B cell (primary cell): Measurements from ENCODE around the gene C12orf57. TPM values are rescaled to one million over a fixed set of nuclear protein-coding genes. Genes with fewer than 3 reads are reported as not detected.

Experiments
- ATAC-seq: fragments of 200-7000 bp; cut with Tn5 transposase; one replicate; pipeline ENCODE4 v1.10.0; 2021; ENCODE audit warnings: low read depth, mild to moderate bottlenecking, moderate number of reproducible peaks, moderate library complexity
- CTCF ChIA-PET: fragments of 350-600 bp; sonication (Branson Sonifier 250); formaldehyde crosslinking; loops from one replicate; lab custom pipeline; 2021; ENCODE audit warnings: antibody characterized with exemption, inconsistent platforms; lab: Charles Lee
- POLR2A ChIA-PET: fragments of 350-600 bp; sonication (Branson Sonifier 250); formaldehyde crosslinking; loops from one replicate; lab custom pipeline; 2021; ENCODE audit warnings: antibody characterized with exemption; lab: Charles Lee
- DNase-seq: peaks from one replicate; pipeline ENCODE4 v3.0.0; 2013
- H2AFZ ChIP-seq: 2 replicates; pipeline ENCODE4 v1.6.1; 2012; ENCODE audit warnings: mild to moderate bottlenecking, low read depth, low read length; ENCODE audit not compliant: insufficient read depth, poor library complexity, severe bottlenecking
- H3K27ac ChIP-seq, 2 donors: 1 replicate in 1 of 2; 2 replicates in 1 of 2; pipeline ENCODE4 v1.5.1; 2012 to 2013; ENCODE audit warnings: low read length in 2 of 2, mild to moderate bottlenecking in 2 of 2, moderate library complexity in 1 of 2
- H3K27me3 ChIP-seq, 4 experiments: fragments of 200-600 bp in 1 of 4; sonication (generic) in 1 of 4; replicated peaks in 1 of 4; 1 replicate in 2 of 4; 2 replicates in 2 of 4; pipeline versions ENCODE4 v1.6.1 to v1.7.0; 2013 to 2016; ENCODE audit warnings: low read length in 3 of 4, mild to moderate bottlenecking in 2 of 4, mixed read lengths in 1 of 4, moderate library complexity in 1 of 4; ENCODE audit not compliant: insufficient read depth in 4 of 4, control insufficient read depth in 3 of 4; ENCODE audit errors: control extremely low read depth in 1 of 4
- H3K36me3 ChIP-seq, 2 experiments: replicated peaks in 1 of 2; 1 replicate in 1 of 2; 2 replicates in 1 of 2; pipeline versions ENCODE4 v1.6.1 to v1.7.1; 2013; ENCODE audit warnings: low read length in 1 of 2; ENCODE audit not compliant: insufficient read depth in 2 of 2, control insufficient read depth in 1 of 2; ENCODE audit errors: control extremely low read depth in 1 of 2, extremely low read depth in 1 of 2
- H3K4me1 ChIP-seq, 2 donors: fragments of 200-600 bp in 1 of 2; sonication (generic) in 1 of 2; 1 replicate in 1 of 2; 2 replicates in 1 of 2; pipeline versions ENCODE4 v1.5.1 to v1.6.1; 2013 to 2017; ENCODE audit warnings: low read length in 2 of 2; ENCODE audit not compliant: control insufficient read depth in 2 of 2, insufficient read depth in 2 of 2
- H3K4me2 ChIP-seq: replicated peaks from 2 replicates; pipeline ENCODE3; 2012; ENCODE audit warnings: mild to moderate bottlenecking, low read depth, low read length; ENCODE audit not compliant: poor library complexity, severe bottlenecking
- H3K4me3 ChIP-seq, 5 experiments: fragments of 200-600 bp in 1 of 5; sonication (generic) in 1 of 5; 1 replicate in 3 of 5; 2 replicates in 2 of 5; pipeline versions ENCODE4 v1.5.1 to v1.7.0; 2011 to 2016; ENCODE audit warnings: low read length in 4 of 5, mild to moderate bottlenecking in 4 of 5, low read depth in 2 of 5, control low read depth in 1 of 5, moderate library complexity in 1 of 5; ENCODE audit not compliant: insufficient read depth in 1 of 5; ENCODE audit errors: control extremely low read depth in 1 of 5, extremely low read depth in 1 of 5
- H3K79me2 ChIP-seq: fragments of 200-600 bp; sonication (generic); one replicate; pipeline ENCODE4 v1.6.0; 2016; ENCODE audit warnings: low read length; ENCODE audit not compliant: control insufficient read depth, insufficient read depth
- H3K9ac ChIP-seq: fragments of 200-600 bp; sonication (generic); 2 replicates; pipeline ENCODE4 v1.6.1; 2017; ENCODE audit warnings: mild to moderate bottlenecking, low read length, moderate library complexity
- H3K9me3 ChIP-seq, 3 donors: one replicate each; pipeline versions ENCODE4 v1.6.1 to v1.7.1; 2013; ENCODE audit warnings: low read length in 2 of 3; ENCODE audit not compliant: control insufficient read depth in 2 of 3, insufficient read depth in 1 of 3; ENCODE audit errors: control extremely low read depth in 1 of 3
- H4K20me1 ChIP-seq: 2 replicates; pipeline ENCODE4 v1.6.0; 2012; ENCODE audit warnings: mild to moderate bottlenecking, low read length; ENCODE audit not compliant: insufficient read depth, control insufficient read depth, poor library complexity, severe bottlenecking
- H3K27ac Mint-ChIP-seq: one replicate; pipeline ENCODE4 v1.8.0; 2021; ENCODE audit warnings: mixed read lengths
- H3K27me3 Mint-ChIP-seq: one replicate; pipeline ENCODE4 v1.8.0; 2021; ENCODE audit warnings: mixed read lengths
- H3K4me1 Mint-ChIP-seq: one replicate; pipeline ENCODE4 v1.8.0; 2021; ENCODE audit warnings: mixed read lengths
- H3K4me3 Mint-ChIP-seq: one replicate; pipeline ENCODE4 v1.8.0; 2021; ENCODE audit warnings: mixed read lengths
- H3K9me3 Mint-ChIP-seq: one replicate; pipeline ENCODE4 v1.8.0; 2022; ENCODE audit warnings: mixed read lengths; ENCODE audit not compliant: insufficient read depth
- EZH2 ChIP-seq: IDR thresholded peaks from 2 replicates; pipeline ENCODE4 v1.6.1; 2012; ENCODE audit warnings: borderline replicate concordance, low read depth, mild to moderate bottlenecking, moderate library complexity, low read length; ENCODE audit not compliant: insufficient read depth, poor library complexity, severe bottlenecking
- WGBS: methylation state at CpG from one replicate; pipeline ENCODE4 v1.1.5; 2013; ENCODE audit warnings: missing lambda C conversion rate; ENCODE audit not compliant: insufficient coverage; 5-methylcytosine and 5-hydroxymethylcytosine counted together
- intact Hi-C: fragments of 100-400 bp; cut with micrococcal nuclease; formaldehyde crosslinking; loops from one replicate; pipeline ENCODE4 v1.10.0; 2022
- polyA plus RNA-seq: library from polyadenylated mRNA; depleted of rRNA; stranded (reverse); fragments of >200 nt; gene quantifications from 2 replicates; pipeline ENCODE4 v1.2.3, GENCODE V29; 2012
- total RNA-seq, 2 donors: library from RNA; stranded (reverse); fragments of 120-200 nt in 1 of 2; gene quantifications; 1 replicate in 1 of 2; 2 replicates in 1 of 2; pipeline versions ENCODE4 v1.2.3 to v1.2.4, GENCODE V29; 2013 to 2022
- TF ChIP-seq, protein P1 (sequence below): fragments of 200-600 bp; IDR thresholded peaks from one replicate; pipeline ENCODE4 v1.8.0; 2022; ENCODE audit warnings: antibody characterized with exemption, mild to moderate bottlenecking

The C12orf57 gene
- total and polyA plus RNA-seq, 2 donors (not counting 1 experiment from before 2014, with no cell fraction given) = 90.9 to 460 TPM

GRCh38 chr12:6975297-6976032 is 31.6 kb downstream of the C12orf57 start:
- Mint-ChIP-seq H3K27ac (no peak overlapping the region), H3K4me1 (peaks cover 18% of the 10 kb centered on the region), H3K9me3 (no peaks in the 10 kb centered on the region), H3K4me3 (no peak overlapping the region), H3K27me3 (no peaks in the 10 kb centered on the region)
- Histone ChIP-seq H3K4me3 (no peak overlapping the region), H3K27ac (no peak overlapping the region), H3K36me3 (peaks cover 1 to 53% of the 10 kb centered on the region in 2 experiments), H4K20me1 (peaks cover 17% of the 10 kb centered on the region), H3K9ac (no peak overlapping the region), H3K4me2 (no peak overlapping the region), H3K4me1 (peaks cover 7 to 9% of the 10 kb centered on the region in 2 donors), H3K79me2 (peaks cover 41% of the 10 kb centered on the region), H3K27me3 (no peaks in the 10 kb centered on the region), H2AFZ (no peak overlapping the region), H3K9me3 (no peaks in the 10 kb centered on the region)
- ChIA-PET CTCF (interaction anchor here (0.8 to 2.3 kb wide), 6 partner anchors 31 to 209 kb away, joined by 3 to 9 read pairs (median 4); partner anchors contain the start of genes C12orf57, C1R, LPCAT3 and RNU7-1), POLR2A (no interaction called here)
- intact Hi-C loops = no loop called here
- ATAC-seq (no peak), DNase-seq (no peak)
- TF ChIP-seq EZH2 = no peak
- TF ChIP-seq, protein P1, sequence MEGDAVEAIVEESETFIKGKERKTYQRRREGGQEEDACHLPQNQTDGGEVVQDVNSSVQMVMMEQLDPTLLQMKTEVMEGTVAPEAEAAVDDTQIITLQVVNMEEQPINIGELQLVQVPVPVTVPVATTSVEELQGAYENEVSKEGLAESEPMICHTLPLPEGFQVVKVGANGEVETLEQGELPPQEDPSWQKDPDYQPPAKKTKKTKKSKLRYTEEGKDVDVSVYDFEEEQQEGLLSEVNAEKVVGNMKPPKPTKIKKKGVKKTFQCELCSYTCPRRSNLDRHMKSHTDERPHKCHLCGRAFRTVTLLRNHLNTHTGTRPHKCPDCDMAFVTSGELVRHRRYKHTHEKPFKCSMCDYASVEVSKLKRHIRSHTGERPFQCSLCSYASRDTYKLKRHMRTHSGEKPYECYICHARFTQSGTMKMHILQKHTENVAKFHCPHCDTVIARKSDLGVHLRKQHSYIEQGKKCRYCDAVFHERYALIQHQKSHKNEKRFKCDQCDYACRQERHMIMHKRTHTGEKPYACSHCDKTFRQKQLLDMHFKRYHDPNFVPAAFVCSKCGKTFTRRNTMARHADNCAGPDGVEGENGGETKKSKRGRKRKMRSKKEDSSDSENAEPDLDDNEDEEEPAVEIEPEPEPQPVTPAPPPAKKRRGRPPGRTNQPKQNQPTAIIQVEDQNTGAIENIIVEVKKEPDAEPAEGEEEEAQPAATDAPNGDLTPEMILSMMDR = no peak
- WGBS = 90% methylated on average over 2 of the region's 2 CpGs

- ChIA-PET POLR2A (no interaction called here), CTCF (interaction anchor here (0.8 kb wide), 1 partner anchor 27 kb away, joined by 3 read pairs; no protein-coding TSS in a partner anchor)
- no peaks in the 10 kb centered on the region for H3K9me3 ChIP-seq
- H3K4me2 ChIP-seq = no peak overlapping the region
- ATAC-seq (no peak), DNase-seq (no peak)
- no peaks in the 10 kb centered on the region for H3K9me3 Mint-ChIP-seq
- intact Hi-C loops = no loop called here
- H3K27ac ChIP-seq = no peak overlapping the region
- H3K4me3 Mint-ChIP-seq = no peak overlapping the region
- TF ChIP-seq EZH2 = no peak
- TF ChIP-seq, protein P1 = no peak
- 90% methylated on average over 4 of the region's 10 CpGs for WGBS
- H3K9ac ChIP-seq = no peak overlapping the region
- H3K36me3 ChIP-seq = peaks cover 1 to 75% of the 10 kb centered on the region in 2 experiments
- H2AFZ ChIP-seq = no peak overlapping the region
- peaks cover 17% of the 10 kb centered on the region for H4K20me1 ChIP-seq
- no peak overlapping the region for H3K4me3 ChIP-seq
- H3K27ac Mint-ChIP-seq = no peak overlapping the region
- H3K27me3 ChIP-seq = no peaks in the 10 kb centered on the region
- peaks cover under 1% of the 10 kb centered on the region for H3K4me1 Mint-ChIP-seq
- H3K4me1 ChIP-seq = no peaks in the 10 kb centered on the region
- no peaks in the 10 kb centered on the region for H3K27me3 Mint-ChIP-seq
- peaks cover 22% of the 10 kb centered on the region for H3K79me2 ChIP-seq
Observed at GRCh38 chr12:6977653-6978052, 33.8 kb downstream of the C12orf57 start.
